AG09319 (cell line): ENCODE results near the gene WDR90.

Source experiments
- DNase-seq: peaks from one replicate; pipeline ENCODE4 v3.0.0-alpha.2; 2010; ENCODE audit warnings: low read depth; ENCODE audit errors: extremely low read depth
- CTCF ChIP-seq: IDR thresholded peaks from 2 replicates; pipeline ENCODE4 v1.5.1; 2011; ENCODE audit warnings: low read depth, mild to moderate bottlenecking, inconsistent platforms, low read length, moderate library complexity

WDR90 gene

GRCh38 chr16:680625-680945 lies 31.4 kb downstream of the WDR90 start:
- DNase-seq = no peak
- no peak for TF ChIP-seq CTCF

GRCh38 chr16:680967-681745 lies 32.0 kb downstream of the WDR90 start:
- peak; percentile 19; the same call in 1 of the 2 replicates for TF ChIP-seq CTCF
- DNase-seq = no peak

- TF ChIP-seq CTCF = no peak
- no peak for DNase-seq
Measured at GRCh38 chr16:681746-682427, 32.7 kb downstream of the WDR90 start.

- no peak for DNase-seq
- no peak for TF ChIP-seq CTCF
Measured at GRCh38 chr16:682493-683395, 33.6 kb downstream of the WDR90 start.

GRCh38 chr16:683396-684070 lies 34.4 kb downstream of the WDR90 start:
- no peak for DNase-seq

More at GRCh38 chr16:683396-684070, 34.4 kb downstream of the WDR90 start:
- no peak for TF ChIP-seq CTCF
